A549 (cell line): ENCODE data around the gene GIMAP8.

Source experiments
- BHLHE40 ChIP-seq: IDR thresholded peaks from 2 replicates; pipeline ENCODE4 v1.6.1; 2012; ENCODE audit warnings: low read depth, low read length, inconsistent platforms
- CTCF ChIP-seq: fragments of >200 bp; sonication (Bioruptor Twin); formaldehyde crosslinking; IDR thresholded peaks from 3 replicates; pipeline ENCODE4 v1.5.1; 2016
- HMGXB4 ChIP-seq: fragments of 250-450 bp; sonication (Bioruptor Pico); IDR thresholded peaks from 2 replicates; pipeline ENCODE4 v1.5.0; 2021; ENCODE audit warnings: mild to moderate bottlenecking, moderate library complexity, borderline replicate concordance
- JUN ChIP-seq, 2 experiments: fragments of >200 bp; sonication (Bioruptor Twin); formaldehyde crosslinking; IDR thresholded peaks; 2 replicates in 1 of 2; 3 replicates in 1 of 2; pipeline ENCODE4 v1.6.1; 2016 to 2017
- KDM1A ChIP-seq: fragments of 200-600 bp; sonication (generic); IDR thresholded peaks from 2 replicates; pipeline ENCODE4 v1.6.1; 2016; ENCODE audit warnings: low read depth, mild to moderate bottlenecking
- KDM5A ChIP-seq: fragments of 200-600 bp; sonication (generic); IDR thresholded peaks from 2 replicates; pipeline ENCODE4 v1.6.1; 2016; ENCODE audit warnings: antibody characterized with exemption, mild to moderate bottlenecking
- MAX ChIP-seq: IDR thresholded peaks from 2 replicates; pipeline ENCODE4 v1.6.1; 2012
- PHF8 ChIP-seq: fragments of 200-600 bp; sonication (generic); IDR thresholded peaks from 2 replicates; pipeline ENCODE4 v1.6.1; 2016; ENCODE audit warnings: low read depth, mild to moderate bottlenecking, antibody characterized with exemption, moderate library complexity, borderline replicate concordance
- POLR2A ChIP-seq: IDR thresholded peaks from 2 replicates; pipeline ENCODE4 v1.6.1; 2012; ENCODE audit warnings: mild to moderate bottlenecking, low read length
- RCOR1 ChIP-seq: fragments of 150-350 bp; IDR thresholded peaks from 2 replicates; pipeline ENCODE4 v1.6.1; 2014; ENCODE audit warnings: antibody characterized with exemption, low read length, low read depth
- REST ChIP-seq: fragments of 200-600 bp; sonication (generic); IDR thresholded peaks from 2 replicates; pipeline ENCODE4 v1.6.1; 2016; ENCODE audit warnings: antibody characterized with exemption, mild to moderate bottlenecking, moderate library complexity

- TF ChIP-seq MAX (no peak), RCOR1 (no peak), PHF8 (no peak), KDM1A (no peak), CTCF (no peak), POLR2A (no peak), KDM5A (no peak), HMGXB4 (CRISPR knock-in tag) (no peak), JUN (IDR thresholded peaks at IDR 0.05) (no peak), BHLHE40 (no peak), REST (no peak)
These were observed 23.5 kb downstream of the GIMAP8 start for GRCh38 chr7:150473902-150474301.
